ENCODE measurements around the gene ATF6. TPM values are rescaled to one million over a fixed set of nuclear protein-coding genes. Genes with fewer than 3 reads are reported as not detected.

The ATF6 gene
- total and polyA plus RNA-seq, 12 donors, result 2.6 to 20.9 (median 15.2) TPM

- ATAC-seq (no peak), DNase-seq (no peak)
- Histone ChIP-seq H3K27ac (peak overlapping the region in 1 of 10 donors; percentile 79), H3K27me3 (no peaks in the 10 kb centered on the region), H3K36me3 (no peaks in the 10 kb centered on the region), H3K4me3 (no peak overlapping the region), H3K9me3 (no peaks in the 10 kb centered on the region), H3K4me1 (peaks cover 0 to 61% (median 18%) of the 10 kb centered on the region in 9 donors)
- no peak for TF ChIP-seq CTCF (IDR thresholded peaks at IDR 0.05)
- 91 to 97% methylated on average over 1 of the region's 1 CpG for WGBS, 2 donors
- intact Hi-C loops (cut with DNase I), result no loop called here
Observed at GRCh38 chr1:161951646-161952045, 185.5 kb downstream of the ATF6 start.

GRCh38 chr1:161952607-161953172, 186.6 kb downstream of the ATF6 start:
- H3K9me3 ChIP-seq, result no peaks in the 10 kb centered on the region
- H3K4me1 ChIP-seq, result peaks cover 0 to 61% (median 18%) of the 10 kb centered on the region in 9 donors
- peak overlapping the region in 1 of 10 donors; percentile 79 for H3K27ac ChIP-seq
- H3K27me3 ChIP-seq, result no peaks in the 10 kb centered on the region
- ATAC-seq (no peak), DNase-seq (no peak)
- intact Hi-C loops (cut with DNase I), result no loop called here
- no peak for TF ChIP-seq CTCF (IDR thresholded peaks at IDR 0.05)
- no peak overlapping the region for H3K4me3 ChIP-seq
- 97% methylated on average over 3 of the region's 3 CpGs for WGBS, 2 donors
- no peaks in the 10 kb centered on the region for H3K36me3 ChIP-seq

DNA sequence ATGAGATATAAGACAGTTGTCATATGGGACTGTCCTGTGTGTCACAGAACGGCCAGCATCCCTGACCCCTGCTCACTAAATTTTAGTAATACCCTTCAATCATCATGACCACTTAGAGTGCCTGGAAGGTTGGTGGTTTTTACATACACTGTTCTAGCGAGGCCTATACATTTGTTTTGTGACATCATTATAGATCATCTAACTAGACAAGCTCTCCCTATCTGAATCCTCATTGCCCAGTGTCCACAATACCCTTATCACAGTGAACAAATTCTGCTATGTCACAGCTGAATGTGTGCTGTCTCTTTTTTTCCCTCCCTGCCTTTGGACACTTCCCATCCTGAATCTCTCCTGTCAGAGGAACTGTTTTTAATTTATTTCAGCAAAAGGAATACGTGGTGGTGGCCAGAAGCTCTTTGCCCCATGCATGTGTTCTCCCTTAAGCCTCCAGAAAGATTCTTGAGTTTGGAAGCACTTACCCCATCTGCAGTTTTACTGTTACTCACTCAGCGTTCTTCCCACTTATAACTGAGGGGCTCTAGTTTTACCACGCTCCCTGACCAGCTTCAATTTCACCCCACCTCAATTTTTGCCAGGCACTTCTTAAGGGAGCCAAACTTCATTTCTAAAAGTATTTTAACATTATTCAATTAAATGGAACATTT, 187.3 kb downstream of the ATF6 start:
- WGBS, 2 donors, result 90 to 93% methylated on average over 5 of the region's 5 CpGs
- Histone ChIP-seq H3K36me3 (peaks cover 0 to 5% (median 0%) of the 10 kb centered on the region in 9 donors), H3K27me3 (no peaks in the 10 kb centered on the region), H3K9me3 (no peaks in the 10 kb centered on the region), H3K27ac (peak overlapping the region in 1 of 10 donors; percentile 79), H3K4me3 (no peak overlapping the region), H3K4me1 (peaks cover 0 to 61% (median 18%) of the 10 kb centered on the region in 9 donors)
- DNase-seq (no peak), ATAC-seq (no peak)
- no peak for TF ChIP-seq CTCF (IDR thresholded peaks at IDR 0.05)
- intact Hi-C loops (cut with DNase I), result no loop called here

- Histone ChIP-seq H3K27ac (peak overlapping the region in 1 of 10 donors; percentile 79), H3K27me3 (no peaks in the 10 kb centered on the region), H3K4me3 (no peak overlapping the region), H3K9me3 (no peaks in the 10 kb centered on the region), H3K36me3 (peaks cover 0 to 12% (median 3%) of the 10 kb centered on the region in 9 donors), H3K4me1 (peaks cover 0 to 56% (median 17%) of the 10 kb centered on the region in 9 donors)
- ATAC-seq, result peak in 1 of 8 donors; percentile 47
- WGBS, 2 donors, result 56 to 61% methylated on average over 2 of the region's 2 CpGs
- intact Hi-C loops (cut with DNase I), result no loop called here
- no peak for TF ChIP-seq CTCF (IDR thresholded peaks at IDR 0.05)
- DNase-seq, result no peak
Observed at GRCh38 chr1:161954050-161954449, 187.9 kb downstream of the ATF6 start.

Measured in heart right ventricle (tissue), 16 donors.